Central memory CD8-positive, alpha-beta T cell (primary cell): Measurements from ENCODE around the gene KIF25.

ENCODE experiments used
- ATAC-seq: fragments of 150-1000 bp; cut with Tn5 transposase; replicated peaks from 2 replicates; pipeline ENCODE4 v1.10.0; 2022; ENCODE audit warnings: mild to moderate bottlenecking, moderate FRiP score, moderate number of reproducible peaks; ENCODE audit not compliant: poor library complexity, severe bottlenecking; ENCODE audit errors: extremely low read depth
- DNase-seq, 2 donors: peaks; one replicate each; pipeline ENCODE4 v3.0.0; 2021; ENCODE audit warnings: low spot score in 2 of 2
- H3K27ac Mint-ChIP-seq: one replicate; pipeline ENCODE4 v1.8.0; 2022; ENCODE audit warnings: low read depth, mild to moderate bottlenecking, moderate library complexity, mixed read lengths
- H3K27me3 Mint-ChIP-seq: one replicate; pipeline ENCODE4 v1.8.0; 2022; ENCODE audit warnings: mixed read lengths
- H3K36me3 Mint-ChIP-seq: one replicate; pipeline ENCODE4 v1.8.0; 2022; ENCODE audit warnings: mild to moderate bottlenecking, moderate library complexity, mixed read lengths; ENCODE audit not compliant: insufficient read depth
- H3K4me1 Mint-ChIP-seq: one replicate; pipeline ENCODE4 v1.8.0; 2022; ENCODE audit warnings: mixed read lengths
- H3K4me3 Mint-ChIP-seq: one replicate; pipeline ENCODE4 v1.8.0; 2022; ENCODE audit warnings: mild to moderate bottlenecking, moderate library complexity, mixed read lengths
- H3K9me3 Mint-ChIP-seq: one replicate; pipeline ENCODE4 v1.8.0; 2022; ENCODE audit warnings: mixed read lengths

Gene KIF25

GRCh38 chr6:168039849-168040248 is 42.4 kb downstream of the KIF25 start:
- ATAC-seq (no peak), DNase-seq (no peak)
- Mint-ChIP-seq H3K27ac (no peak overlapping the region), H3K4me1 (peaks cover 8% of the 10 kb centered on the region), H3K36me3 (no peaks in the 10 kb centered on the region), H3K9me3 (peaks cover 5% of the 10 kb centered on the region), H3K27me3 (peaks cover 29% of the 10 kb centered on the region), H3K4me3 (no peak overlapping the region)

GRCh38 chr6:168040856-168041496 is 43.5 kb downstream of the KIF25 start:
- no peak for ATAC-seq
- Mint-ChIP-seq H3K36me3 (no peaks in the 10 kb centered on the region), H3K27ac (no peak overlapping the region), H3K4me3 (no peak overlapping the region), H3K4me1 (peaks cover 3% of the 10 kb centered on the region), H3K9me3 (peaks cover 3% of the 10 kb centered on the region), H3K27me3 (peaks cover 18% of the 10 kb centered on the region)
- DNase-seq, result no peak

GRCh38 chr6:168041928-168042327 is 44.5 kb downstream of the KIF25 start:
- Mint-ChIP-seq H3K9me3 (no peaks in the 10 kb centered on the region), H3K36me3 (no peaks in the 10 kb centered on the region), H3K27me3 (peaks cover 8% of the 10 kb centered on the region), H3K4me3 (no peak overlapping the region), H3K4me1 (no peaks in the 10 kb centered on the region), H3K27ac (no peak overlapping the region)
- DNase-seq (no peak), ATAC-seq (no peak)

- Mint-ChIP-seq H3K4me3 (no peak overlapping the region), H3K4me1 (no peaks in the 10 kb centered on the region), H3K27me3 (peaks cover 1% of the 10 kb centered on the region), H3K36me3 (no peaks in the 10 kb centered on the region), H3K9me3 (no peaks in the 10 kb centered on the region), H3K27ac (no peak overlapping the region)
- no peak for DNase-seq
- no peak for ATAC-seq
Observed at GRCh38 chr6:168042426-168043192, 45.1 kb downstream of the KIF25 start.

DNA sequence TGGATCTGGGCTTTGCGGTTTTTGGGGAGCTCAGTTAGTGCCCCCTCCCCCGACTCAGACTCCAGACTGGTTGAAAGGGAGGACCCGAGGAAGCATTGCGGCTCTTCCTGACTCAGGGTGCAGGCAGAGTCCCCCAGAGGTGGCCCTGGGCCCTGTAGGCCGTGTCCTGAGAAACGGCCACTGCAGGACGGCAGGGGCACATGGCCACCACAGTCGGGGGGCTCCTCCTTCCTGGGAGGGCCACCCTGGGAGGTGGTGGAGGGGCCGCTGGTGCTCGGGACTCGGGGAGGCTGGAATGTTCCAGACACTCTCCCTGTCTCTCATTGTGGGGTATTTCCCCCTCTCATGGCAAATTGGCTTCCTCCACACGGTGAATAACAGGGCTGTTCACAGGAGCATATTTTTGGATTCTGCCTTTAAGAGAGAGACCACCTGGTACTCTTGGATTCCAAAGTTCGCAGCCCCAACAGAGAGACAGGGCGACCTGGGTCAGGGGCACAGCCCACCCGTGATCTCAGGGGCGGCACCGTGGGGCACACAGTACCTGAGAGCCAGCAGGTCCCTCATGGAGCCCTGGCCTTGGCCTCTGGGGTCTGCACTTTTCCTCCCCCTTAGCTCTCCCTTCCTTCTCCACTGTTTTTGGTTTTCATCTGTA is 45.8 kb downstream of the KIF25 start:
- H3K4me3 Mint-ChIP-seq, result no peak overlapping the region
- H3K4me1 Mint-ChIP-seq, result no peaks in the 10 kb centered on the region
- DNase-seq (no peak), ATAC-seq (no peak)
- H3K27ac Mint-ChIP-seq, result no peak overlapping the region
- H3K36me3 Mint-ChIP-seq, result no peaks in the 10 kb centered on the region
- H3K9me3 Mint-ChIP-seq, result no peaks in the 10 kb centered on the region
- no peaks in the 10 kb centered on the region for H3K27me3 Mint-ChIP-seq

DNA sequence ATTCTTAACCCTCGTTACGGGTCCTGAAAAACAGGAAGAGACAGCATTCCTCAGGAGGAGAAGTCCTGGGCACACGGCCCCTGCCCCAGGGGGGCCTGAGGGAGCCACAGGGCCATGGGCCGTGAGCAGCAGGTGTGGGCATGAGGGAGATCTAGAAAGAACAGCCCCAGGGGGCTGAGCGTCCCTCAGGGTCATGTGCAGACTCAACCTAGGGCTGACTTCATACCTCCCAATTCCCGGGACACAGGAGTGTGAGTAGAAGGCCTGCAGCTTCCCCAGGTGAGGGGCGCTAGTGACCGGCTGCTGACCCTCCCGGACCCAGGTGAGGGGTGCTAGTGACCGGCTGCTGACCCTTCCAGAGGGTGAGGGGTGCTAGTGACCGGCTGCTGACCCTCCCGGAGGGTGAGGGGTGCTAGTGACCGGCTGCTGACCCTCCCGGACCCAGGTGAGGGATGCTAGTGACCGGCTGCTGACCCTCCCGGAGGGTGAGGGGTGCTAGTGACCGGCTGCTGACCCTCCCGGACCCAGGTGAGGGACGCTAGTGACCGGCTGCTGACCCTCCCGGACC is 46.5 kb downstream of the KIF25 start:
- Mint-ChIP-seq H3K27ac (no peak overlapping the region), H3K27me3 (no peaks in the 10 kb centered on the region), H3K4me1 (no peaks in the 10 kb centered on the region), H3K36me3 (no peaks in the 10 kb centered on the region), H3K9me3 (no peaks in the 10 kb centered on the region), H3K4me3 (no peak overlapping the region)
- DNase-seq (no peak), ATAC-seq (no peak)

DNA sequence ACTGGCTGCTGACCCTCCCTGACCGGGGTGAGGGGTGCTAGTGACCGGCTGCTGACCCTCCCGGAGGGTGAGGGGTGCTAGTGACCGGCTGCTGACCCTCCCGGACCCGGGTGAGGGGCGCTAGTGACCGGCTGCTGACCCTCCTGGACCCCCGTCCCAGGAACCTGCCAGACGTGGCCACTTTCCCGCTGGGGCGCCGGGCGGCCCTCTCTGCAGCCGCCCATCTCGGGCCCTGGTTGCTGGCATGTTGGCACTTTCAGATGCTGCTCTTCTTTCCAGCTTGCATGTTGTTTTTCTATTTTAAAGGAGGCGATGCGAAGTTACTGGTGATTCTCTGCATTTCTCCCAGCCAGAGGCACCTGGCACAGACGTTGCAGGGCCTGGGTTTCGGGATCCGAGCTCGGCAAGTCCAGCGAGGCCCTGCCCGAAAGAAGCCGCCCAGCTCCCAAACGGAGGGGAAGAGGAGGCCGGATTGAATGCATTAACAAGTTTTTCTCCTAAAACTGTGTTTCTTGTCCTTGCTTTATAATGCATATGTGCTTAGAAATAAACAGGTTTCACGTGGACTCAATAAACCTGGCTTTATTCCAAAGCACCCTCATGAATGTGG is 47.2 kb downstream of the KIF25 start:
- ATAC-seq (no peak), DNase-seq (no peak)
- H3K9me3 Mint-ChIP-seq, result no peaks in the 10 kb centered on the region

GRCh38 chr6:168045141-168045691 is 47.7 kb downstream of the KIF25 start:
- Mint-ChIP-seq H3K27me3 (no peaks in the 10 kb centered on the region), H3K4me3 (no peak overlapping the region), H3K27ac (no peak overlapping the region), H3K36me3 (no peaks in the 10 kb centered on the region), H3K9me3 (no peaks in the 10 kb centered on the region), H3K4me1 (no peaks in the 10 kb centered on the region)
- ATAC-seq (no peak), DNase-seq (no peak)

More for the DNA sequence above, 47.2 kb downstream of the KIF25 start:
- Mint-ChIP-seq H3K36me3 (no peaks in the 10 kb centered on the region), H3K27me3 (no peaks in the 10 kb centered on the region), H3K27ac (no peak overlapping the region), H3K4me3 (no peak overlapping the region), H3K4me1 (no peaks in the 10 kb centered on the region)

DNA sequence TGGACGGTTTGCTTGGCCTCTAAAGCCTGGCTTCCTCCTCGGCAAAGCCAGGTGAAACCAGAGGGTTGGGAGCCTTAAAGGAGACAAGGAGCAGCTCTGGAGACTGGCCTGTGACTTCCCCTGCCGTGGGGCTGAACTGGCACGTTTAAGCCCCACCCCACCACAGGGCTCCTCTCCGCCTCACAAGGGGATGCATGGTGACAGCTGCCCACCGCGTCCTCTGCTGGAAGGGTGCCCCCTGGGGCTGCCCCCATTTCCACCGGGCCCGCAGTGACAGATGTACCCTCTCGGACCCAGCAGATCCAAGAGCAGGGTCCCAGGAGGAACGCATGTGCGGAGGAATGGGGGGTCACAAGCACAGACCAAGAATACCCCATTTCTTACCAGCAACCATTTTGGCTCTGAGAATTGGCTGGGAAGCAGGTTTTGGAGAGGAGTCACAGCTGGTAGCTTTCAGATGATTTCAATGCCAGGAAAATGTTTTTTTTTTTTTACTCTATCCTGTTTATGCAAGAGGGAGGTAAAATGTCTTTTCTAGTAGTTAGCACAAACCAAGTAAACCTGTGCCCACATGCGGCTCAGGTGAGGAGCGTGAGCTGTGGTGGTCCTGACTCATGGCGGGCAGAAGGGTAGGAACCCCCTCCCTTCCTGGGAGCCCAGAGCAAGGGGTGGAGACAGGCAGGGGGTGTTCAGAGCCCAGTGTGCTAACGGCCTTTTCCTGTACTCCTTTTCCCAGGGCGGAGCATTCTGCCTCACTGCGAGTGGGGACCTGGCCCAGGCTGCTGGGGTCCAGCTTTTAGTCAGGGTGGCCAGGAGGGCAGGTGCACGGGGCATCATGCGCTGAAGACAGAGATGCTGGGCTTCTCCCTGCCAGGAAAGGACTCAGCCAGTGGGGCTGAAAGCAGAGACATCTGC is 48.5 kb downstream of the KIF25 start:
- Mint-ChIP-seq H3K9me3 (no peaks in the 10 kb centered on the region), H3K4me1 (no peaks in the 10 kb centered on the region), H3K27ac (no peak overlapping the region), H3K4me3 (no peak overlapping the region), H3K27me3 (no peaks in the 10 kb centered on the region), H3K36me3 (no peaks in the 10 kb centered on the region)
- ATAC-seq (no peak), DNase-seq (no peak)

DNA sequence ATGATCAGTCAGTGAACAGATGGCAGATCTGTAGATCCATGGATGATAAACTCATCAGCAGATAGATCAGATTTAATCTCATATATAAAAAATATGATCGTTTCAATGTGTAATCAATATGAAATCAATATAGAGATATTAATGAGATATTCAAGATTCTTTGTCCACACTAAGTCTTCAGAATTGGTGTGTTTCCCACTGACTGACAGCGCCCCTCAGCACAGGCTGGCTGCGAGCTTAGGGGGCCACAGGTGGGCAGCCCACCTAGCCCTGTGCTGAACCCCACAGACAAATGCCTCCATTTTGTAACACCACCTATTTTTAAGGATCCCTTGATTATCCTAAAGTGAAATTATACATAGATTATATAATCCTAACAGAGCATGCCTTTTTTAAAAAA is 49.2 kb downstream of the KIF25 start:
- H3K27me3 Mint-ChIP-seq, result no peaks in the 10 kb centered on the region
- no peak overlapping the region for H3K27ac Mint-ChIP-seq
- no peak overlapping the region for H3K4me3 Mint-ChIP-seq
- ATAC-seq, result no peak
- no peak for DNase-seq
- H3K9me3 Mint-ChIP-seq, result no peaks in the 10 kb centered on the region
- no peaks in the 10 kb centered on the region for H3K4me1 Mint-ChIP-seq
- H3K36me3 Mint-ChIP-seq, result no peaks in the 10 kb centered on the region

- Mint-ChIP-seq H3K4me3 (no peak overlapping the region), H3K9me3 (no peaks in the 10 kb centered on the region), H3K27me3 (no peaks in the 10 kb centered on the region), H3K27ac (no peak overlapping the region), H3K36me3 (no peaks in the 10 kb centered on the region), H3K4me1 (no peaks in the 10 kb centered on the region)
- ATAC-seq, result no peak
- no peak for DNase-seq
Observed at GRCh38 chr6:168047841-168048723, 50.6 kb downstream of the KIF25 start.
